NOMO-1 treated with dmso at 0.1 percent for 144 hours (cell line): ENCODE measurements around the gene C22orf23.
"Not testable (repeated sequence)": the region's sequence is repeated elsewhere in the genome, so short reads cannot be mapped to it uniquely, and the experiment has no call there.

ENCODE experiments used
- DNase-seq: peaks from one replicate; lab custom pipeline; 2025; ENCODE audit not compliant: unreplicated experiment; lab: John Stamatoyannopoulos, UW

The C22orf23 gene

DNA sequence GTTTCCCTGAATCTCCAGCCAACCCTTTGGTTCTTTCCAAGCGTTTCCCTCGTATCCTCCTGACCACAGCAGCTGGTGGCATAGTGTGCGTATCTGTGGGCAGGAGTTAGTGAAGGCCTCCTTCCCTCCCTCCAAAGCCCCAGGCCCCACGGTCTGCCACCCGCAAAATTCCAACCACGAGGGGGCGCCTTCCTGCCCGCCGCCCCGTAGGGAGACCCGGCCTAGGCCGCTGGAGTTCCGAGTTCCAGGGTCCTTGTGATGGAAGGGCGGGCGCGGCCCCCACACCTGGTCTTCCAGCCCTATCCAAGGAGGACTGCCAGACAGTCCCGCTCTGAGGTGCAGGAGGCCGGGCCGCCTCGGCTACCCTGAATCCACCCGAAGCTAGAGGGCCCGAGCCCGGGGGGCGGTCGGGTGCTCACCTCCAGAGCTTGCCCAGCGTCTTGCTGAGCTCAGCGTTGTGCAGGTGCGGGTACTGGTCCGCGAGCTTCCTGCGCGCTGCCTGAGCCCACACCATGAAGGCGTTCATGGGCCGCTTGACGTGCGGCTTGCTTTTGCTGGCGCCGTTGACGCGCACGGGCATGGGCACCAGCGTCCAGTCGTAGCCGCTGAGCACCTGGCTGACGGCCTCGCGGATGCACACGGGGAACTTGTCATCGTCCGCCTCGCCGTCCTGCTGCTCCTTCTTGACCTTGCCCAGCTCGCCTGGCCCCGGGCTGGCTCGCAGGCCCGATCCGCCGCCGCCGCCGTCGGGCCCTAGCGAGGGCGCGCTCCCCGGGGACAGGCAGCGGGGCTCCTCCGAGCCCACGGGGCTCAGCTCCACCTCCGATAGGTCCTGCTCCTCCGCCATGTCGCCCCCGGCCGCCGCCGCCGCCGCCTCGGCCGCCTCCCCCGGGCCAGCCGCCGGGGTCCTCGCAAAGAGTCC is 29.8 kb upstream of the C22orf23 start:
- DNase-seq = no peak

DNA sequence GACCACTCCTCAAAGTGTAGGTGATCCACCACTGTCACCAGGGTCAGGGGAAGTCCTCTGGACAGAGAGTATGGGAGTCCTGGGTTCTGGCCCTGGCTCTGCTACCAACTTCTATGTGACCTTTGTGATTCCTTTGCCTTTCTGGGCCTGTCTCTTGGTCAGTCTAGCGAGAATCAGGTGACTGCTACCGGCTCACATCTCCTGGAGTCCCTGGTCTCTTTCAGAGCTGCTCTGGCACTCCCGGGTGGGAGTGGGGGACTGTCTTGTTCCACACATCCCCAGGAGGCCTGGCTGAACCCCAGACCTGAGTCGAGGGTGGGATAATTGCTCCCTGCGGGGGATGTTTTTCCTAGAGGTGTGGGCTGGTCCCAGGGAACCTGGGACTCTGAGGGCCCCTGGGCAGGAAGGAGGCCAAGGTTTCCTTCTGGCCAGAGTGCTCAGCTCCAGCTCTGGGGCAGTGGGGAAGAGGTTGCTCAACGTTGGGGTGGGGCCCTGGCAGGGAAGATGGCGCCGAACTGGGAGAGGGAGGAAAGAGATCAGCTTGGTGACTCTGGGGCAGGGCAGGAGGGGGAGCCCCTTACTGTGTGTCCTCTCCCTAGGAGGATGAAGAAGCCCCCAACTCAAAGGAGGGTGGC is 28.9 kb upstream of the C22orf23 start:
- no peak for DNase-seq

DNA sequence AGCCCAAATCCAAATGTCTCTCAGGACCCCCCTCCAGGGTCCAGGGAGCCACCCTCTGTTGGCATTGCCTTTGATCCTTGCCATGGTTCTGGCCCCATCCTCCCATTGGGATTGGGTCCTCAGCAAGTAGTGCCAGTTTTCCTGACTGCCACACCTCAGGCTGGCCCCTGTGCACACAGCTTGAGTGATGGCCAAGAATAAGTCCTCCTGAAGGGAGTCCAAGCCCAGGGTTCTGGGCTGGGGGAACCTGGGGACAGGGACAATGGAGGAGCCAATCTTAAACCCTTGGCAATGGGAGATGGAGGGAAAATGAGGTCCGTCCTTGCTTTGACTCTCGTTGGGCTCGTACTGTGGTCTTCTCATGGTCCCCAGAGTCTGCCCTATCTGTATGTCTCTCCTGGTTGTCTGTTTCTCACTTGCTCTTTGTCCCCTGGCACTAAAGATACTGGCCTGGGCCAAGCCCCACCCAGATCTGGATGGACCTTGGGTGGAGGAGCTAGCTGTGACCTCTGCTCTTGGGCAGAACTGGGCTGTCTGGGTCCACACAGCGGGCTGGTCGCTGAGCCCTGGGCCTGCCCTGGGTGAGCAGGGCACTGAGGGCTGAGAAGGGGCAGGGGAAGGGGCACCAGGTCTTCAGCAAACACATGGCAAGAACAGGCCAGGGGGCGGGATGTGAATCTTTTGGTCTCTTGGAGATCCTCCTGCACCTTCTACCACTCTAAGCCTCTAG is 28.0 kb upstream of the C22orf23 start:
- no peak for DNase-seq

DNA sequence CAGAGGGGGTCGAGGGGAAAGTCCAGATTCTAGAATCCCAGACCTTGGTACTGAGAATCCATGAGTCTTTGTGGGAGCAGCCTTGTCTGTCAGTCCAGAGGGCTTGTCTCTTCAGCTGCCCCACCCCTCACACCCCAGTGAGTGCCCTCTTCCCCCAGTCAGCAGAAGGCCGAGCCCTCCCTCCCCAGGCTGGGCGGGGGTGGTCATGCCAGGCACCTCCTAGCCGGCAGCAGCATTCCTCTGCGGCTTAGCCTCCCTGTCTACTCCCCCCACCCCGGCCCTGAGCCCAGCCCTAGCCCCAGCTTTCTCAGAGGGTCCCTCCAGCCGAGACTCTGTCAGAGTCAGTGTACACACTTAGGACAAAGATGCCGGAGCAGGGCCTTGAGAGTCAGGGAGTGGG is 26.4 kb upstream of the C22orf23 start:
- DNase-seq = no peak

DNA sequence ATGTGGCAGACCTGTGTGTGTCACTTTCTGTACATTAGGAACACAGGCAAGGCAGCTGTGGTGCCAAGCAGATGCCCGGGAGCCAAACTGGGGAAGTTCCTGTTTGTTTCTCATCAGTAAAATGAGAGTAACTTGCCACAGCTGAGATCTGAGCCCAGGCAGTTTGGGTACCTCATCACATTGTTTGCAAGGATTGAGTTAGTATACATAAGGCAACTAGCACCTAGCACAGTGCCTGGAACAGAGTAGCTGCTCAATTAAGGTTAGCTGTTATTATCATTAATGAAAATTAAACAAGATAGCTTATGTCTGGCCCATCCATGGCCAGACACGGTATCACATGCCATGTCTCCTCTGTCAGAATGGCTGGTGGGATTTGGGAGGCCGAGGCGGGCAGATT is 23.1 kb upstream of the C22orf23 start:
- no peak for DNase-seq

DNA sequence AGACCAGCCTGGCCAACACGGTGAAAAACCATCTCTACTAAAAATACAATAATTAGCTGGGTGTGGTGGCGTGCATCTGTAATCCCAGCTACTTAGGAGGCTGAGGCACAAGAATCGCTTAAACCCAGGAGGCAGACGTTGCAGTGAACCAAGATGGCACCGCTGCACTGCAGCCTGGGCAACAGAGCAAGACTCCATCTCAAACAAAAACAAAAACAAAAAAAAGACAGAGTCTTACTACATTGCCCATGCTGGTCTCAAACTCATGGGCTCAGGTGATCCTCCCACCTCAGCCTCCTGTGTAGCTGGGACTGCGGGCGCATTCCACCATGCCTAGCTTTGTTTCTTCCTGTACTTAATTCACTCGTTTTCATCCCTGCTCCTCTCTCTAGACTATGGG is 22.6 kb upstream of the C22orf23 start:
- DNase-seq = not testable (repeated sequence)

DNA sequence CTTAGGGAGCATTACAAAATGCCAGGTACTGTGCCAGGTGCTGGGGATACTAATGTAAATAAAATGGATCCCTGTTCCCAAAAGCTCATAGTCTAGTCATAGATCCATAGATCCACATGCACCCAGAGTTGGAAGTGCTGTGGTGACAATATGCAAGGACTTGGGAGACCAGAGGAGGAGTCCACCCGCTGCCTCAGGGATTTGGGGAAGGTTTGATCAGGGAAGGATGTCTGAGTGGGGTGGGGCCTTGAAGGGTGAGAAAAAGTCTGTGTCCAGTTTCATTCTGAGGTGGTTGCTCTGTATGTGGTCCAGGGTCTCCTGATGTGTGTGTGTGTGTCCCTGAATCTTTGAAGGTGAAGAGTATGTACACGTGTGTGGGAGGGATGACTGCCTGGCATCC is 21.8 kb upstream of the C22orf23 start:
- no peak for DNase-seq

DNA sequence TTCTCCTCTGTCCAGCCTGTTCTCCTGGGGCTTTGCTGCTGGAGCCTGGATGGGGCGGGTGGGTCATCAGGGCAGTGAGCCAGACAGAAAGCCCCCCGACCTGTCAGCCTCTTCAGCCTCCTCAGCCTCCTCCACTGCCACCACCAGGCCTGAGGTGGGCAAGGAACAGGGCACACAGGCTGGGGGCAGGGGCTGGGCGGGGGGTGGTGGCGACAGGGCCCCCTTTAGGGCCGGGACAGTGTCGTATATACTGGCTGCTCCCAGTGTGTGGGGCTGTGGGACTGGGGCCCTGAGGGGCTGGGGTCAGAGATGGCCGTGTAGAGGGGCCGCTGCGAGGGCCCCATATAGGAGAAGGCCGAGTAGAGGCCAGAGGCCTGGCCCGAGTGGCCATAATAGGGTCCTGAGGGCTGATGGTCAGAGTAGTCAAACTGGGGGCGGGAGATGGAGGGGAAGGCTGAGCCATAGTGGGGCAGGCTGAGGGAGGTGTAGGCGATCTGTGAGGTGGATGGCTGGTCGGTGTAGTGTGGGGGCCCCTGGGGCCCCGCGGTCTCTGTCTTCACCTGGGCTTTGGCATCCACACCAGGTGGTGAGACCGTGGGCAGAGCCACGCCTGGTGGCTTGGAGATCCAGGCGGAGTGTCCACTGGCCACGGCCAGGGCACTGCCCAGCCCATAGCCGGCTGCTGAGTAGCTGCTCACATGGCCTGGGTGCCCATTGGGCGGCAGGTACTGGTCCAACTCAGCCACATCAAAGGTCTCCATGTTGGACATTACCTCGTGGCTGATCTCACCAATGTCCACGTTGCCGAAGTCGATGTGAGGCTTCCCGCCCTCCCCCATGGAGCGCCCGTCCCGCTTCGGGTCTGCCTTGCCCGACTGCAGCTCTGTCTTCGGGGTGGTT is 20.1 kb upstream of the C22orf23 start:
- DNase-seq = no peak

DNA sequence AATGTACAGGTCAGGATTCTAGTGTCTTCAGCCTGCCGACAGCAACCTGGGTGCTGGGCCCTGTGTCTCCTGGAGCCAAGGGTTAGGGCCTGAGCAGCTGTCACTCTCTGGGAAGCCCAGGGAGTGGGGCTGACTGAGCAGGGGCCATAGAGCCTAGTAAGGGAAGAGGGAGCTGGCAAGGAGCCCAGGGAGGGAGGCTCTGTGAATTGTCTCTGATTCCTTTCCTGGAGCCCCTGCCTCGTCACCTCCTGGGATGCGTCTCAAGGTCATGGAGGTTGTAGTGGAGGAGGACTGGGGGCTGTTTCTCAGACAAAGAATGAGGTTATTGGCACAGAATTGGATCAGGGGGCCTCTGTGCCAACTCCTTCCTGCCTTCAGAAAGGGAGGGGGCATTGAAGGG is 19.1 kb upstream of the C22orf23 start:
- no peak for DNase-seq

DNA sequence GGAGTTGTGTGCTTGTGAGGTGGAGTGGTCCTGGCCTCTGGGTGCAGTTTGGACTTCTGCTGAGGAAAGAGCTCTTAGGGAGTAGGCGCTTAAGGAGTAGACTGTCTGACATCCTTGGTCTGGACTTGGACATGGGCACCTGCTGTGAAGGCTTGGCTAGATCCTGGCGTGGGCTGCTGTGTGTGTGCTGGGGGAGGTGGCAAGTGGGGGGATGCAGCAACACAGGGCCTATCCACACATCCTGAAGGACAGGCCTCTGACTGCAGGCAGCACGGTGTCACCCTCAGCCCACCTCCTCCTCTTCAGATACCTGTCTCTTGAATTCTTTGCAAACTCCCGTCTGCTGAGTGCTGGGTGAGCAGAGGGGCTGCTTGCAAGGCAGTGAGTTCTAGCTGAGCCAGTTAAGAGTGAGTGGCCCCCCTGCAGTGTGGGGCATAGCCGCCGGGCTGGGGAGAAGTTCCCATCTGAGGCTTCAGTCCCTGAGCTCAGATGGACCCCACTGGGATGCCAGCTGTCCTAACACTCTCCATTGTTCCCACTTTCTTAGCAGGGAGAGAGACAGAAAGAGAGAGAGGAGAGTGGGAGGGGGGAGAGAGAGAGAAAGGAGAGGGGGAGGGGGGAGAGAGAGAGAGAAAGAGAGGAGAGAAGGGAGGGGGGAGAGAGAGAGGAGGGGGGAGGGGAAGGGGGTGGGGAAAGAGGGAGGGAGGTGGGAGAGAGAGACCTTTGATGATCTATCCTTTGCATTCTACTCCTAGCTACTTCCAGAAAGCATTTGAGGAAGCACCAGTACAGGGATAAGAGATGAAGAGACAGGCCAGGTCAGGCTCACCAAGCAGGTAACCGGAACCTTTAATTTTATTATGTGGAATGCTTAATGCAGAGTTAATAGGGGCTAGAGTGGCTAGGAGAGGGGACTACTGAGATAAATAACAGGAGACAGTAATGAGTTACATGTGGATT is 18.4 kb upstream of the C22orf23 start:
- DNase-seq = no peak

DNA sequence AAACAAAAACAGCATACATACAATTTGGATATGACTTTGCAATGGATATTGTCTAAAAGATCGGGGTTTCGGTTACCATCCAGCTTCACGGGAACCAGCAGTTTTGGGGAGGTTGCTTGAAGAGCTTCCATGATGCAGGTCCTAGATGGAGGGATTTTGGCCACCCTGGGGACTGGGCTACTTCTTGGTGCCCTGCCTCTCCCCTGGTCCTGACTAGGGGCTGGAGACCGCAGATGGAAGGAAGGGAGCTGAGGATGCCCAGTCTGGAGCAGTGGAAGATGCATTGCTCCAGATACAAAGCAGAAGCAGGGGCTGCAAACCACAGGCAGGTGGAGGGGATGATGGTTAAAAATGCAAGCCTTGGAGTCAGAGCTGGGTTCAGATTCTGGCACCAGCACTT is 17.5 kb upstream of the C22orf23 start:
- no peak for DNase-seq

DNA sequence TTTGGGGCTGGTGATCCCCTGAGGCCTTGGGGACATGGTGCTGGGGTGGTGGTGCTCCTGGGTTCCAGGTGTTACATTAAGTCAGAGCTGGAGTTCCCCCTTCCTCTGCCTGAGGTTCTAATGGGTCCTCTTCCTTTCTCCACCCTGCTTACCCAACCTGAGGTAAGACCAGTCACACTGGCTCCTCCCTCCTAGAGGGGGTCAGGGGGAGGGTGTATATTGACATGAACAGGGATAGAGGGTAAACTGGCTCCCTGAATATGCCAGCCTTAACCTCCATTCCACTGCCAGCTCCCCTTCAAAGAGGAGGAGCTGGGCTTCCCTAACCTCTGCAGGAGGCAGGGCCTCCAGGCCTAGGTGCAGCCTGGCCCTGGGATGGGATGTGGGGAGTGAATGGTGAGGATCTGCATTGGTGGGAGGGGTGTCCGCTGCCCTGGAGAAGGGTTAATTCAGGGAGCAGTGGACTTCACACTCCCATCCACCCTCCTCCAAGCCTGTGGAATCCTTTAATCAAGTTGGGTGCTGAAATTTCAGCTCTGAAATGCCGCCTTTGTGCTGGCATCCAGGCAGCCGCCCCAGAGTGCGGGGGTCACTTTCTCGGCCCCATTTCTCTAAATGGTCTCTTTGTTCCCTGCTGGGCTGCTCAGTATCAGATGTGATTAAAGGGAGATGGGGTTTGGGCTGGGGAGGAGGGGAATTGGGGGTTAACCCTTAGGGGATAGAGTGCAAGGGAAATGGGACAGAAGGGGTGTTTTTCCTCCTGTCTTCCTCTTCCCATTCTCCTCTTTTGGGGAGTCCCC is 15.3 kb upstream of the C22orf23 start:
- no peak for DNase-seq

DNA sequence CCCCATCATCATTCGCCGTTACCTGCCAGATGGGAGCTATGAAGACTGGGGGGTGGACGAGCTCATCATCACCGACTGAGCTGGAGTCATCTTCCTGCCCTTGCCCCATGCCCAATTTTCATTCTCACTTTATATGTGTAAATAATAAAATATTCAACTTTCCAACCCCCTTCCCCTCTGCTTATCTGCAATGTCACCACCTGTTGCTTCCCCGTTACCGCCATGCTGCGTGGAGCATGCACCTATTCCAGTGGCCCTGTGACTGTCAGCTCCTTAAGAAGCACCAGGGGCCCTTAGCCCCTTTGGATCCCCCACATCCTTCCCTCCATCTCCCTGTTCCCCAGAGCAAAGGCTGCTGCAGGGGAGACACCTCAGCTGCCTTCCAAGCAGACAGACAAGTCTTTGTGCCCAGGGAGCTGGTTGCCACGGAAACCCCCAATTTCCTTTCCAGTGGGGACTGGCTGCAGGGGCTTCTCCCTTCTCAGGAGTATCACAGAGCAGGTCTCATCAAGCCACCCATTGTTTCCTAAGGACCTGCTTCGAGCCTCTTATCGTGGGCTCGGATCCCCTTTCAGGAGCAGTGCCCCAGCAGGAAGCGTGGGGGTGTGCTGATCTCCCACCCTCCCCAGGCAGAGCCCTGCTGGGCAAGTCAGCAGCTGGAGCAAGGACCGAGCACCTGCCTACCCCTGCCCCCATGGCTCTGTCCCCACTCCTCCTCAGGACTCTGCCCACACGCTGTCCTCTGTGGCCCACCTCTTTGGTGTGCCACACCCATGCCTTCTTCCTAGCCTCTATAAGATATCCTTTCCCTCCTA is 14.4 kb upstream of the C22orf23 start:
- DNase-seq = no peak

DNA sequence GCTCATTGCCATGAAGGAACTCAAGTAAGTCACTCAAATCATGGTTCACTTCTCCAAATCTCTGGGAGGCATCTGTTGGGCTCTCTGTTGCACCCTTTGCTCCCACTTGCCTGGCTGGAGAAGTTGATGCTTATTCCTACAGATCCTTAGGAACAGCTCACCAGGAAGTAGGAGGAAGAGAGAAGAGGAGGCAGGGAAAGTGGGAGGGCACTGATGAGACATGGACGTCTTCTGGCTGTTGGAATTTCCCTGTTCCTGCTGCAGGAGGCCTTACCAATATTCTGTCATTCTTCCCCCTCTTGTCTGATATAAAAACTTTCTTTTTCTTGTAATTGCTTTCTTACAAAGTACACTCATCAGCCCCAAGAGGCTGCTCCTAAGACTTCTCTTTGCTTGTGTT is 13.7 kb upstream of the C22orf23 start:
- no peak for DNase-seq

DNA sequence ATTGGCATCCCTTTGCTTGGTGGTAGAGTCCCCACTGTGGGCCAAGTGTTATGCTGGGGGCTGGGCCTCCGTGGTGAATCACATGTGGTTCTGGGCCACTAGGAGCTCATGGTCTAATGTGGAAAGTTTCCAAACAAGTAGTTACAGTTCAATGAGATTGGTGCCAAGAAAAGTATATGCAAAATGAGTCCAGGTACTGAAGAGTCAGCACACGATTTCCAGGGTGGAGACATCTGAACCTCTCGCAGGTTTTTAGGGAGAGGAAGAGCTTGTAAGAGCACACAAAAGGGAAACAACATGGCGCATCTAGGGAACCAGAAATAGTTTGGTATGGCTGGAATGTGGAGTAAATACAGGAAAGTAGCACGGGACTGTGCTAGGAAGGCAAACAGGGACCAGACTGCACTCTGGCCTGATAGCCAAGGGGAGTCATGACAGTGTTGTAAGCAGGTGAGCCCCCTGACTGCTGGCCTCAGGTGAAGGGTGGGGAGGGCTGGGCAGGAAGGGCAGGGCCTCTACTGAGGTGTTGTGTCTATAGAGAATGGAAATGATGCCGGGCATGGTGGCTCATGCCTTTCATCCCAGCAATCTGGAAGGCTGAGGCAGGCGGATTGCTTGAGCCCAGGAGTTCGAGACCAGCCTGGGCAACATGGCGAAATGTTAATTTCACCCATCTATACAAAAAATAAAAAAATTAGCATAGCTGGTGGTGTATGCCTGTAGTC is 12.7 kb upstream of the C22orf23 start:
- no peak for DNase-seq

DNA sequence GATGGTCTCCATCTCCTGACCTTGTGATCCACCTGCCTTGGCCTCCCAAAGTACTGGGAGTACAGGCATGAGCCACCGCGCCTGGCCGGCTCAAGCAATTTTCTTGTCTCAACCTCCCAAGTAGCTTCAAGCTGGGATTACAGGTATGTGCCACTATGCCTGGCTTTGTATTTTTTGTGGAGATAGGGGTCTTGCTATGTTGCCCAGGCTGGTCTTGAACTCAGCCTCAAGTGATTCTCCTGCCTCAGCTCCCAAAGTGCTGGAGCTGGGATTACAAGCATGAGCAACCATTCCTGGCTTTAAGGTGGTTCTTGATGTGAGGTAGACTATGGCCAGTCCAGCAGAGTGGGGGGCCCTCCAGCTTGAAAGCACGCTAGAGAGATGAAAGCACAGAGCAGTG is 7.7 kb upstream of the C22orf23 start:
- no peak for DNase-seq

DNA sequence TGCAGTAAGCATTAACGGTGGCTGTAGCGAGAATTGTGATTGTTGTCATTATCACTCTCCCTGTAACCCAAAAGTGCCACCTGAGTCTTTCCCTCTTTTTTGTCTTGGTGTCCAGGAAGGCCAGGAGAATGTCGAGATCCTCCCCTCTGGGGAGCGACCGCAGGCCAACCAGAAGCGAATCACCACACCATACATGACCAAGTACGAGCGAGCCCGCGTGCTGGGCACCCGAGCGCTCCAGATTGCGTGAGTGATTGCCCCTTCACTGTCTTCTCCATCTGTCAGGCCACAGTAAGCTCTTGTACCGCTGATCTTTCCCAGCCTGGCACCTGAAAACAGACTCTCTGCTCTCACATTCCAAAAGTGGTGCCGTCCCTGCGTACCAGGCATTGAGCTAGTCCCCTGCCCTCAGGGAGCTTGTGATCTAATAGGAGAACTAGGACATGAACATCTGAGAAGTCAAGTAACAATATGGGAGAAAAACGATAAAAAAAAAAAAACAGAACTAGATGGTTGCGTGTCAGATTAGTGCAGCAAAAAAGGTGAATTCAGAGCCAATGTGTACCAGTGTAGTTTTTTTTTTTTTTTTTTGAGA is 5.9 kb upstream of the C22orf23 start:
- no peak for DNase-seq
